HepG2 (cell line): ENCODE results near the gene NT5DC1. TPM values are rescaled to one million over a fixed set of nuclear protein-coding genes. Genes with fewer than 3 reads are reported as not detected.

Source experiments
- ASH2L ChIP-seq: fragments of 300-600, 200-600 bp; sonication (generic); IDR thresholded peaks from 2 replicates; pipeline ENCODE4 v1.7.0; 2017; ENCODE audit warnings: low read depth, mild to moderate bottlenecking, moderate library complexity, mixed read lengths, low read length; ENCODE audit not compliant: insufficient read length
- EED ChIP-seq: sonication (generic); formaldehyde crosslinking; IDR thresholded peaks from 2 replicates; pipeline ENCODE4 v1.5.0; 2020; ENCODE audit warnings: mild to moderate bottlenecking, missing genetic modification reagents
- ELF4 ChIP-seq: sonication (generic); formaldehyde crosslinking; IDR thresholded peaks from 2 replicates; pipeline ENCODE4 v1.5.0; 2020; ENCODE audit warnings: missing genetic modification reagents, mild to moderate bottlenecking, moderate library complexity, borderline replicate concordance
- GLMP ChIP-seq: sonication (generic); formaldehyde crosslinking; IDR thresholded peaks from 2 replicates; pipeline ENCODE4 v1.9.0; 2021; ENCODE audit warnings: missing genetic modification reagents, mild to moderate bottlenecking, borderline replicate concordance
- MTA3 ChIP-seq: sonication (generic); formaldehyde crosslinking; IDR thresholded peaks from 2 replicates; pipeline ENCODE4 v1.4.0; 2020; ENCODE audit warnings: missing genetic modification reagents
- PBX3 ChIP-seq: sonication (generic); formaldehyde crosslinking; IDR thresholded peaks from 2 replicates; pipeline ENCODE4 v1.8.1; 2023; ENCODE audit warnings: missing genetic modification reagents, inconsistent platforms, borderline replicate concordance
- REL ChIP-seq: sonication (generic); formaldehyde crosslinking; conservative IDR thresholded peaks from 2 replicates; pipeline ENCODE4 v1.8.0; 2022; ENCODE audit warnings: mild to moderate bottlenecking, missing genetic modification reagents, moderate library complexity
- RNF219 ChIP-seq: sonication (generic); formaldehyde crosslinking; IDR thresholded peaks from 2 replicates; pipeline ENCODE4 v1.5.0; 2020; ENCODE audit warnings: mild to moderate bottlenecking, missing genetic modification reagents
- ZFP1 ChIP-seq: IDR thresholded peaks from 2 replicates; pipeline ENCODE4 v1.6.1; 2016
- ZNF101 ChIP-seq: sonication (generic); formaldehyde crosslinking; IDR thresholded peaks from 2 replicates; pipeline ENCODE4 v1.4.0; 2020; ENCODE audit warnings: mild to moderate bottlenecking, low read depth, missing genetic modification reagents, borderline replicate concordance
- ZNF382 ChIP-seq: sonication (generic); formaldehyde crosslinking; IDR thresholded peaks from 2 replicates; pipeline ENCODE4 v1.5.0; 2020; ENCODE audit warnings: missing genetic modification reagents, mild to moderate bottlenecking, borderline replicate concordance
- ZNF441 ChIP-seq: sonication (generic); formaldehyde crosslinking; IDR thresholded peaks from 2 replicates; pipeline ENCODE4 v1.7.0; 2021; ENCODE audit warnings: missing genetic modification reagents, borderline replicate concordance
- ZNF615 ChIP-seq: sonication (generic); formaldehyde crosslinking; IDR thresholded peaks from 2 replicates; pipeline ENCODE4 v1.5.0; 2020; ENCODE audit warnings: mild to moderate bottlenecking, missing genetic modification reagents, borderline replicate concordance
- polyA plus RNA-seq, 8 experiments: library from polyadenylated mRNA; depleted of rRNA in 3 of 8; stranded (reverse) in 7 of 8; unstranded in 1 of 8; fragments of >200 nt; fragmentation: Illumina TruSeq in 4 of 8; extraction: Trizol in 4 of 8; gene quantifications; 2 replicates each; pipeline versions ENCODE4 v1.2.1 to v1.2.3, GENCODE V29; 2011 to 2016; ENCODE audit warnings: low read depth in 4 of 8, missing spikeins in 1 of 8, mixed read lengths in 1 of 8; ENCODE audit not compliant: insufficient read depth in 1 of 8
- total RNA-seq, 5 experiments: library from RNA; depleted of rRNA; stranded (reverse); fragments of >200 nt; fragmentation: Illumina TruSeq; extraction: Trizol; gene quantifications; 2 replicates each; pipeline ENCODE4 v1.2.3, GENCODE V29; 2016; ENCODE audit warnings: low read depth in 1 of 5
- TF ChIP-seq, protein P1 (sequence below): sonication (generic); formaldehyde crosslinking; IDR thresholded peaks from 2 replicates; pipeline ENCODE4 v1.5.1; 2020; ENCODE audit warnings: missing genetic modification reagents, mild to moderate bottlenecking, borderline replicate concordance
- TF ChIP-seq, protein P2 (sequence below): sonication (generic); formaldehyde crosslinking; IDR thresholded peaks from 2 replicates; pipeline ENCODE4 v1.4.0; 2020; ENCODE audit warnings: missing genetic modification reagents
- TF ChIP-seq, protein P3 (sequence below): sonication (generic); formaldehyde crosslinking; IDR thresholded peaks from 2 replicates; pipeline ENCODE4 v1.4.0; 2020; ENCODE audit warnings: missing genetic modification reagents, low read depth, mild to moderate bottlenecking, borderline replicate concordance

The NT5DC1 gene
- total and polyA plus RNA-seq, 2 of the 13 experiments (the other 11 are each of a cell fraction or from before 2014, with no cell fraction given), result 27.0 to 56.1 TPM

- TF ChIP-seq, protein P1, sequence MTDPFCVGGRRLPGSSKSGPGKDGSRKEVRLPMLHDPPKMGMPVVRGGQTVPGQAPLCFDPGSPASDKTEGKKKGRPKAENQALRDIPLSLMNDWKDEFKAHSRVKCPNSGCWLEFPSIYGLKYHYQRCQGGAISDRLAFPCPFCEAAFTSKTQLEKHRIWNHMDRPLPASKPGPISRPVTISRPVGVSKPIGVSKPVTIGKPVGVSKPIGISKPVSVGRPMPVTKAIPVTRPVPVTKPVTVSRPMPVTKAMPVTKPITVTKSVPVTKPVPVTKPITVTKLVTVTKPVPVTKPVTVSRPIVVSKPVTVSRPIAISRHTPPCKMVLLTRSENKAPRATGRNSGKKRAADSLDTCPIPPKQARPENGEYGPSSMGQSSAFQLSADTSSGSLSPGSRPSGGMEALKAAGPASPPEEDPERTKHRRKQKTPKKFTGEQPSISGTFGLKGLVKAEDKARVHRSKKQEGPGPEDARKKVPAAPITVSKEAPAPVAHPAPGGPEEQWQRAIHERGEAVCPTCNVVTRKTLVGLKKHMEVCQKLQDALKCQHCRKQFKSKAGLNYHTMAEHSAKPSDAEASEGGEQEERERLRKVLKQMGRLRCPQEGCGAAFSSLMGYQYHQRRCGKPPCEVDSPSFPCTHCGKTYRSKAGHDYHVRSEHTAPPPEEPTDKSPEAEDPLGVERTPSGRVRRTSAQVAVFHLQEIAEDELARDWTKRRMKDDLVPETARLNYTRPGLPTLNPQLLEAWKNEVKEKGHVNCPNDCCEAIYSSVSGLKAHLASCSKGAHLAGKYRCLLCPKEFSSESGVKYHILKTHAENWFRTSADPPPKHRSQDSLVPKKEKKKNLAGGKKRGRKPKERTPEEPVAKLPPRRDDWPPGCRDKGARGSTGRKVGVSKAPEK, result peak; percentile 49; the same call in 1 of the 2 replicates
- TF ChIP-seq ZNF615 (CRISPR knock-in tag) (peak; percentile 89; the same call in 1 of the 2 replicates), ASH2L (peak; percentile 86), ZNF382 (no peak), ZNF441 (CRISPR knock-in tag) (peak; percentile 50), GLMP (CRISPR knock-in tag) (no peak), RNF219 (CRISPR knock-in tag) (no peak), ZFP1 (CRISPR knock-in tag) (peak; percentile 56; the same call in 1 of the 2 replicates), MTA3 (CRISPR knock-in tag) (no peak), ZNF101 (CRISPR knock-in tag) (peak; percentile 95), PBX3 (CRISPR knock-in tag) (no peak), REL (CRISPR knock-in tag) (no peak), ELF4 (CRISPR knock-in tag) (no peak), EED (peak; percentile 64; the same call in 1 of the 2 replicates)
- TF ChIP-seq, protein P2, sequence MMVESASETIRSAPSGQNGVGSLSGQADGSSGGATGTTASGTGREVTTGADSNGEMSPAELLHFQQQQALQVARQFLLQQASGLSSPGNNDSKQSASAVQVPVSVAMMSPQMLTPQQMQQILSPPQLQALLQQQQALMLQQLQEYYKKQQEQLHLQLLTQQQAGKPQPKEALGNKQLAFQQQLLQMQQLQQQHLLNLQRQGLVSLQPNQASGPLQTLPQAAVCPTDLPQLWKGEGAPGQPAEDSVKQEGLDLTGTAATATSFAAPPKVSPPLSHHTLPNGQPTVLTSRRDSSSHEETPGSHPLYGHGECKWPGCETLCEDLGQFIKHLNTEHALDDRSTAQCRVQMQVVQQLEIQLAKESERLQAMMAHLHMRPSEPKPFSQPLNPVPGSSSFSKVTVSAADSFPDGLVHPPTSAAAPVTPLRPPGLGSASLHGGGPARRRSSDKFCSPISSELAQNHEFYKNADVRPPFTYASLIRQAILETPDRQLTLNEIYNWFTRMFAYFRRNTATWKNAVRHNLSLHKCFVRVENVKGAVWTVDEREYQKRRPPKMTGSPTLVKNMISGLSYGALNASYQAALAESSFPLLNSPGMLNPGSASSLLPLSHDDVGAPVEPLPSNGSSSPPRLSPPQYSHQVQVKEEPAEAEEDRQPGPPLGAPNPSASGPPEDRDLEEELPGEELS (CRISPR knock-in tag), result peak; percentile 38; the same call in 1 of the 2 replicates
- TF ChIP-seq, protein P3, sequence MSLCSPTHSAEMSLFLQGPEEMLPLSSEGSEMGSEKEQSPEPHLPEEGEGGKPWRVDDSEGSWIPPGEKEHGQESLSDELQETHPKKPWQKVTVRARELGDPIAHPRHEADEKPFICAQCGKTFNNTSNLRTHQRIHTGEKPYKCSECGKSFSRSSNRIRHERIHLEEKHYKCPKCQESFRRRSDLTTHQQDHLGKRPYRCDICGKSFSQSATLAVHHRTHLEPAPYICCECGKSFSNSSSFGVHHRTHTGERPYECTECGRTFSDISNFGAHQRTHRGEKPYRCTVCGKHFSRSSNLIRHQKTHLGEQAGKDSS (CRISPR knock-in tag), result peak; percentile 81; the same call in 1 of the 2 replicates
Measured at GRCh38 chr6:116279232-116280160, 178.8 kb downstream of the NT5DC1 start, which contains the start of gene TSPYL1 (continued).
